HCT116 (cell line): Measurements from ENCODE around the gene IFI27L2. TPM values are rescaled to one million over a fixed set of nuclear protein-coding genes. Genes with fewer than 3 reads are reported as not detected.
A peak's percentile ranks its signal among the peaks of the same experiment; 100 is the strongest.

Experiments used
- ATAC-seq: fragments of 200-7000 bp; cut with Tn5 transposase; 2 replicates; pipeline ENCODE4 v1.9.1; 2020; ENCODE audit warnings: mild to moderate bottlenecking, moderate library complexity
- BruUV-seq: library from RNA; stranded (reverse); fragments of 400-500 nt; replicated peaks from 2 replicates; lab custom pipeline; 2021; lab: Mats Ljungman, UMichigan
- CTCF ChIA-PET: fragments of 300-600 bp; sonication (Branson Sonifier 250); formaldehyde crosslinking; loops from one replicate; lab custom pipeline; 2021; ENCODE audit warnings: antibody characterized with exemption; lab: Charles Lee
- POLR2A ChIA-PET: fragments of 300-600, 350-600 bp; sonication (Branson Sonifier 250); formaldehyde crosslinking; loops from one replicate; lab custom pipeline; 2021; ENCODE audit warnings: antibody characterized with exemption; lab: Charles Lee
- RAD21 ChIA-PET, 2 experiments: fragments of 300-600 bp; sonication (Branson Sonifier 250); formaldehyde crosslinking; loops; one replicate each; lab custom pipeline; 2023; ENCODE audit warnings: low total read pairs in 2 of 2; ENCODE audit not compliant: uncharacterized antibody in 2 of 2, unreplicated experiment in 2 of 2, low non-redundant PET in 1 of 2; lab: Charles Lee
- DNase-seq: peaks from one replicate; pipeline ENCODE4 v3.0.0-alpha.2; 2010; ENCODE audit warnings: low read depth, low spot score
- H2AFZ ChIP-seq: fragments of 200-600 bp; shearing (Covaris generic), sonication (generic); 2 replicates; pipeline ENCODE4 v1.6.1; 2017; ENCODE audit warnings: low read depth, mixed run types, mixed read lengths, antibody characterized with exemption, low read length; ENCODE audit not compliant: poor library complexity, severe bottlenecking
- H3K27ac ChIP-seq: 2 replicates; pipeline ENCODE4 v1.5.1; 2012; ENCODE audit warnings: low read depth, low read length
- H3K27me3 ChIP-seq: fragments of 200-600 bp; sonication (generic); 2 replicates; pipeline ENCODE4 v1.6.1; 2016; ENCODE audit warnings: mixed run types, low read length, mixed read lengths; ENCODE audit not compliant: insufficient read depth
- H3K36me3 ChIP-seq, 2 experiments: fragments of 200-500 bp in 1 of 2; fragments of 200-600 bp in 1 of 2; sonication (Bioruptor generic) in 1 of 2; sonication (generic) in 1 of 2; 2 replicates each; pipeline versions ENCODE4 v1.5.1 to v1.6.1; 2014 to 2016; ENCODE audit warnings: low read length in 2 of 2, inconsistent platforms in 1 of 2, mixed read lengths in 1 of 2, mixed run types in 1 of 2; ENCODE audit not compliant: insufficient read depth in 2 of 2, control insufficient read depth in 1 of 2
- H3K4me1 ChIP-seq, 2 experiments: fragments of 200-600 bp in 1 of 2; sonication (generic) in 1 of 2; 2 replicates each; pipeline versions ENCODE4 v1.5.1 to v1.6.1; 2012 to 2017; ENCODE audit warnings: low read length in 2 of 2, inconsistent platforms in 1 of 2, mild to moderate bottlenecking in 1 of 2, mixed read lengths in 1 of 2, mixed run types in 1 of 2, moderate library complexity in 1 of 2; ENCODE audit not compliant: insufficient read depth in 2 of 2, control insufficient read depth in 1 of 2
- H3K4me2 ChIP-seq: fragments of 200-600 bp; sonication (generic); 2 replicates; pipeline ENCODE4 v1.6.1; 2017; ENCODE audit warnings: mixed run types, low read length, mixed read lengths
- H3K4me3 ChIP-seq, 2 experiments: fragments of 200-600 bp in 1 of 2; sonication (generic) in 1 of 2; replicated peaks in 1 of 2; 2 replicates each; pipeline ENCODE4 v1.5.1; 2011 to 2016; ENCODE audit warnings: low read length in 2 of 2, control low read depth in 1 of 2, low read depth in 1 of 2, mild to moderate bottlenecking in 1 of 2, mixed read lengths in 1 of 2, mixed run types in 1 of 2
- H3K79me2 ChIP-seq: fragments of 200-600 bp; sonication (generic); 2 replicates; pipeline ENCODE4 v1.6.1; 2017; ENCODE audit warnings: mild to moderate bottlenecking, mixed run types, low read length, moderate library complexity, mixed read lengths; ENCODE audit not compliant: insufficient read depth
- H3K9ac ChIP-seq: fragments of 200-600 bp; sonication (generic); 2 replicates; pipeline ENCODE4 v1.6.1; 2016; ENCODE audit warnings: low read length, mixed read lengths
- H3K9me2 ChIP-seq: fragments of 200-600 bp; sonication (generic), shearing (Covaris generic); 2 replicates; pipeline ENCODE4 v1.6.1; 2017; ENCODE audit warnings: mixed run types, mild to moderate bottlenecking, moderate library complexity; ENCODE audit not compliant: insufficient read depth
- H3K9me3 ChIP-seq, 2 experiments: fragments of 200-500 bp in 1 of 2; fragments of 200-600 bp in 1 of 2; sonication (Bioruptor generic) in 1 of 2; sonication (generic) in 1 of 2; 2 replicates each; pipeline ENCODE4 v1.6.1; 2014 to 2017; ENCODE audit warnings: low read length in 2 of 2, mixed read lengths in 2 of 2, inconsistent platforms in 1 of 2, low read depth in 1 of 2, mild to moderate bottlenecking in 1 of 2, mixed run types in 1 of 2, moderate library complexity in 1 of 2; ENCODE audit not compliant: control insufficient read depth in 1 of 2, insufficient read depth in 1 of 2
- H4K20me1 ChIP-seq: fragments of 200-600 bp; sonication (generic), shearing (Covaris generic); 2 replicates; pipeline ENCODE4 v1.6.1; 2017; ENCODE audit warnings: mixed run types, mild to moderate bottlenecking, moderate library complexity; ENCODE audit not compliant: insufficient read depth
- CEBPB ChIP-seq: IDR thresholded peaks from 2 replicates; pipeline ENCODE4 v1.6.1; 2012; ENCODE audit warnings: low read depth
- ELF1 ChIP-seq: IDR thresholded peaks from 2 replicates; pipeline ENCODE4 v1.6.1; 2012; ENCODE audit warnings: low read depth, borderline replicate concordance
- EZH2 ChIP-seq: fragments of 200-600 bp; sonication (generic); IDR thresholded peaks from 2 replicates; pipeline ENCODE4 v1.6.1; 2017; ENCODE audit warnings: antibody characterized with exemption, mixed run types
- EZH2phosphoT487 ChIP-seq: fragments of 200-600 bp; IDR thresholded peaks from 2 replicates; pipeline ENCODE4 v1.6.1; 2018; ENCODE audit warnings: antibody characterized with exemption, borderline replicate concordance
- POLR2A ChIP-seq: IDR thresholded peaks from 2 replicates; pipeline ENCODE4 v1.7.0; 2011; ENCODE audit warnings: borderline replicate concordance; ENCODE audit not compliant: insufficient read depth, insufficient read length; ENCODE audit errors: extremely low read depth
- POLR2AphosphoS5 ChIP-seq: IDR thresholded peaks from 2 replicates; pipeline ENCODE4 v1.6.1; 2011; ENCODE audit warnings: mild to moderate bottlenecking, low read depth, low read length, moderate library complexity
- RAD21 ChIP-seq: IDR thresholded peaks from 2 replicates; pipeline ENCODE4 v1.6.1; 2012; ENCODE audit warnings: low read depth, mild to moderate bottlenecking
- SIN3A ChIP-seq: IDR thresholded peaks from 2 replicates; pipeline ENCODE4 v1.6.1; 2012; ENCODE audit warnings: low read depth
- SP1 ChIP-seq: IDR thresholded peaks from 2 replicates; pipeline ENCODE4 v1.6.1; 2012; ENCODE audit warnings: low read depth
- TCF7L2 ChIP-seq: IDR thresholded peaks from 2 replicates; pipeline ENCODE4 v1.7.0; 2011; ENCODE audit warnings: borderline replicate concordance, inconsistent platforms; ENCODE audit not compliant: insufficient read depth, insufficient read length; ENCODE audit errors: extremely low read depth
- YY1 ChIP-seq: IDR thresholded peaks from 2 replicates; pipeline ENCODE4 v1.6.1; 2011; ENCODE audit warnings: low read length, low read depth, moderate library complexity, mild to moderate bottlenecking; ENCODE audit not compliant: insufficient replicate concordance; ENCODE audit errors: extremely low read depth
- intact Hi-C: fragments of 100-400 bp; cut with micrococcal nuclease; formaldehyde crosslinking; loops from 2 replicates; pipeline ENCODE4 v1.10.0; 2022
- total RNA-seq: library from RNA; stranded (reverse); gene quantifications from one replicate; pipeline ENCODE4 v1.2.1, GENCODE V29; 2021; ENCODE audit not compliant: unreplicated experiment
- TF ChIP-seq, protein P1 (sequence below): IDR thresholded peaks from 2 replicates; pipeline ENCODE4 v1.6.1; 2012

Gene IFI27L2
- total RNA-seq, 1 experiment from 2014 or later: 42.9 TPM

DNA sequence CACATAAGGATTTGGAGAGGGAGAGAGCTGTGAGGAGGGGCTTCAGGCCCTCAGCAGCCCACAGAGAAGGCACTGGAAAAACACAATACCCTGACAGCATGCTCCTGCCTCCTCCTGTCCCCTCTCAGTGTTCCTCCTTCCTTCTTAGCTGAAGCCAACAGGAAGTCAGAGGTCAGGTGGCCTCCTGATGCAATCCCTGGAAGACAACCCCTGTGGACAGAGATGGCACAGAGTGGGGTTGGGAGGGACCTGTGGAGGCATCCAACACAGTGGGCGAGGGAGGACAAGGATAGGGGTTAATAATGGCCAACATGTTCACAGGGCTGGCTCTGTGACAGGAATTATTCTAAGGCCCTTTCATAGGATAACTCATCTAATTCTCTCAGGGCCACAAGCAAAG, 15.4 kb upstream of the IFI27L2 start:
- Histone ChIP-seq H3K36me3 (no peaks in the 10 kb centered on the region), H3K4me1 (peaks cover 3 to 10% of the 10 kb centered on the region in 2 experiments; a peak in 3 of 4 replicates), H2AFZ (peak overlapping the region; percentile 56), H3K9me3 (no peaks in the 10 kb centered on the region), H3K4me3 (no peak overlapping the region), H3K27ac (no peak overlapping the region), H3K27me3 (no peaks in the 10 kb centered on the region), H3K9me2 (no peaks in the 10 kb centered on the region), H3K4me2 (peak overlapping the region; percentile 9; the same call in 1 of the 2 replicates), H3K9ac (no peak overlapping the region), H3K79me2 (no peaks in the 10 kb centered on the region), H4K20me1 (no peaks in the 10 kb centered on the region)
- intact Hi-C loops: no loop called here
- peak; percentile 31; the same call in 1 of the 2 replicates for ATAC-seq
- ChIA-PET RAD21 (interaction anchor here in 1 of 2 experiments (1.2 kb wide), 1 partner anchor 24 kb away, joined by 3 read pairs; no protein-coding TSS in a partner anchor), CTCF (interaction anchor here (0.6 to 5.9 kb wide), 3 partner anchors 8 to 35 kb away, joined by 3 to 37 read pairs (median 4); no protein-coding TSS in a partner anchor), POLR2A (interaction anchor here (0.8 to 1.3 kb wide), 2 partner anchors 8 to 28 kb away, joined by 4 to 5 read pairs; no protein-coding TSS in a partner anchor)
- no TSS peak for BruUV-seq
- peak; percentile 8 for DNase-seq
- TF ChIP-seq CEBPB (peak; percentile 69; the same call in 1 of the 2 replicates), EZH2 (no peak), POLR2AphosphoS5 (peak; percentile 60), POLR2A (peak; percentile 41), YY1 (no peak)
- TF ChIP-seq, protein P1, sequence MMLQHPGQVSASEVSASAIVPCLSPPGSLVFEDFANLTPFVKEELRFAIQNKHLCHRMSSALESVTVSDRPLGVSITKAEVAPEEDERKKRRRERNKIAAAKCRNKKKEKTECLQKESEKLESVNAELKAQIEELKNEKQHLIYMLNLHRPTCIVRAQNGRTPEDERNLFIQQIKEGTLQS: no peak

DNA sequence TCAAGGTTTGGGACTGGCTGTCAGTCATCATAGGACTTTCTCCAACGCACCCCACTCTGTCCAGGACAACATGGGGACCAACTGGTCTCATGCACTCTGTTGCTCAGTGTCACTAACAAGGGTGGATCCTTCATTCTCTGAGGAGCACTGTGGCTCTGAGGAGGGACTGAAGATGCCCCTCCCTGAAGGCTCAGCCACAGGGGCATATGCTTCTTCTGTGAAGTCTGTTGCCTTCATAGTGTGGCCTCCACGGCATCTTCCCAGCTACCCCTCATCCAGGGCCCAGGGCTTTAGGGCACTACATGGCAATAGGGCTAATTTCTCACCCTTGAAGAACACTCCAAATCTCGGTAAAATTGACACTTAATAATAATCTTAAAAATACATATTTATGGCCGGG, 14.3 kb upstream of the IFI27L2 start:
- no peaks in the 10 kb centered on the region for H3K27me3 ChIP-seq
- BruUV-seq: no TSS peak
- H3K36me3 ChIP-seq: no peaks in the 10 kb centered on the region
- no peak overlapping the region for H3K4me2 ChIP-seq
- H3K9me3 ChIP-seq: no peaks in the 10 kb centered on the region
- no peak overlapping the region for H3K9ac ChIP-seq
- CTCF ChIA-PET: interaction anchor here (0.7 to 5.9 kb wide), 5 partner anchors 11 to 208 kb away, joined by 3 to 37 read pairs (median 4); no protein-coding TSS in a partner anchor
- H3K9me2 ChIP-seq: no peaks in the 10 kb centered on the region
- peaks cover 3 to 10% of the 10 kb centered on the region in 2 experiments; a peak in 3 of 4 replicates for H3K4me1 ChIP-seq
- H3K27ac ChIP-seq: no peak overlapping the region
- peak; percentile 31 for ATAC-seq
- H4K20me1 ChIP-seq: no peaks in the 10 kb centered on the region
- TF ChIP-seq POLR2AphosphoS5: no peak
- no peak for TF ChIP-seq SP1
- TF ChIP-seq, protein P1: no peak
- TF ChIP-seq RAD21: no peak
- TF ChIP-seq TCF7L2: no peak
- no peak for TF ChIP-seq ELF1
- no peak for TF ChIP-seq SIN3A
- TF ChIP-seq EZH2phosphoT487: no peak
- H3K4me3 ChIP-seq: no peak overlapping the region
- POLR2A ChIA-PET: no interaction called here
- intact Hi-C loops: no loop called here
- peak overlapping the region; percentile 79 for H2AFZ ChIP-seq
- RAD21 ChIA-PET: interaction anchor here in 1 of 2 experiments (1.2 kb wide), 1 partner anchor 25 kb away, joined by 3 read pairs; no protein-coding TSS in a partner anchor
- H3K79me2 ChIP-seq: no peaks in the 10 kb centered on the region
- no peak for DNase-seq
